Gastroesophageal sphincter (tissue), 4 donors: ENCODE data around the gene CATSPER4. TPM values are rescaled to one million over a fixed set of nuclear protein-coding genes. Genes with fewer than 3 reads are reported as not detected.

Experiments
- ATAC-seq: fragments of 150-250 bp; one replicate; pipeline ENCODE4 v1.9.1; 2016; ENCODE audit warnings: mild to moderate bottlenecking, moderate library complexity
- H3K27ac ChIP-seq, 4 donors: fragments of 200-600 bp; sonication (generic) in 3 of 4; 1 replicate in 3 of 4; 2 replicates in 1 of 4; pipeline ENCODE4 v1.5.1; 2016 to 2019
- H3K27me3 ChIP-seq: fragments of 200-600 bp; sonication (generic); one replicate; pipeline ENCODE4 v1.5.1; 2019
- H3K36me3 ChIP-seq, 2 donors: fragments of 200-600 bp; sonication (generic); one replicate each; pipeline ENCODE4 v1.5.1; 2019; ENCODE audit warnings: control low read depth in 1 of 2
- H3K4me1 ChIP-seq, 3 donors: fragments of 200-600 bp; sonication (generic); 1 replicate in 2 of 3; 2 replicates in 1 of 3; pipeline ENCODE4 v1.5.1; 2016 to 2019; ENCODE audit warnings: control low read depth in 2 of 3
- H3K4me3 ChIP-seq, 2 donors: fragments of 200-600 bp; sonication (generic); one replicate each; pipeline ENCODE4 v1.5.1; 2019; ENCODE audit warnings: mild to moderate bottlenecking in 1 of 2, moderate library complexity in 1 of 2
- H3K9me3 ChIP-seq, 3 donors: fragments of 200-600 bp; sonication (generic); one replicate each; pipeline ENCODE4 v1.5.1; 2017 to 2019; ENCODE audit warnings: control low read depth in 2 of 3
- CTCF ChIP-seq, 4 experiments: fragments of 200-600 bp in 2 of 4; fragments of 450-650 bp in 2 of 4; sonication (generic) in 1 of 4; IDR thresholded peaks; one replicate each; pipeline ENCODE4 v1.5.1; 2017 to 2019; ENCODE audit warnings: antibody characterized with exemption in 4 of 4, mild to moderate bottlenecking in 2 of 4, moderate library complexity in 2 of 4
- EP300 ChIP-seq: sonication (generic); formaldehyde crosslinking; IDR thresholded peaks from one replicate; pipeline ENCODE4 v1.6.1; 2017; ENCODE audit warnings: antibody characterized with exemption, mild to moderate bottlenecking
- POLR2A ChIP-seq, 2 donors: fragments of 450-650 bp; IDR thresholded peaks; one replicate each; pipeline ENCODE4 v1.6.1; 2017; ENCODE audit warnings: antibody characterized with exemption in 2 of 2, mild to moderate bottlenecking in 2 of 2, moderate library complexity in 1 of 2
- POLR2AphosphoS5 ChIP-seq: sonication (generic); formaldehyde crosslinking; IDR thresholded peaks from one replicate; pipeline ENCODE4 v1.6.1; 2017; ENCODE audit warnings: antibody characterized with exemption
- WGBS, 2 donors: methylation state at CpG; one replicate each; pipeline ENCODE4 v1.1.5; 2018; ENCODE audit warnings: low coverage in 1 of 2; 5-methylcytosine and 5-hydroxymethylcytosine counted together
- total RNA-seq, 4 donors: library from RNA; depleted of rRNA; stranded (reverse); fragments of >200 nt; gene quantifications; one replicate each; pipeline ENCODE4 v1.1.0, GENCODE V29; 2016

Gene CATSPER4
- total RNA-seq, 4 donors from 2014 or later = not detected

- H3K9me3 ChIP-seq = no peaks in the 10 kb centered on the region
- TF ChIP-seq POLR2A (IDR thresholded peaks at IDR 0.05) (no peak), EP300 (no peak), POLR2AphosphoS5 (no peak), CTCF (IDR thresholded peaks at IDR 0.05) (no peak)
- H3K4me1 ChIP-seq = no peaks in the 10 kb centered on the region
- H3K27me3 ChIP-seq = no peaks in the 10 kb centered on the region
- no peak for ATAC-seq
- 0 to 37% methylated on average over 1 to 3 of the region's 21 CpGs for WGBS, 2 donors
- H3K36me3 ChIP-seq = no peaks in the 10 kb centered on the region
- H3K27ac ChIP-seq = no peak within 1 kb of the TSS
- no peak within 1 kb of the TSS for H3K4me3 ChIP-seq
Observed at GRCh38 chr1:26177182-26177684, 13.2 kb upstream of the CATSPER4 start, which contains the start of gene CNKSR1. CNKSR1 (plus strand) TSS chr1:26177491; CDS start chr1:26177548, 57 bp downstream.

GRCh38 chr1:26180010-26180506, 10.3 kb upstream of the CATSPER4 start:
- 80 to 89% methylated on average over 2 to 3 of the region's 4 CpGs for WGBS, 2 donors
- Histone ChIP-seq H3K4me1 (no peaks in the 10 kb centered on the region), H3K27me3 (no peaks in the 10 kb centered on the region), H3K36me3 (no peaks in the 10 kb centered on the region), H3K9me3 (no peaks in the 10 kb centered on the region), H3K27ac (no peak overlapping the region), H3K4me3 (no peak overlapping the region)
- no peak for TF ChIP-seq EP300
- TF ChIP-seq CTCF (IDR thresholded peaks at IDR 0.05) = no peak
- TF ChIP-seq POLR2A (IDR thresholded peaks at IDR 0.05) = no peak
- no peak for TF ChIP-seq POLR2AphosphoS5
- no peak for ATAC-seq

GRCh38 chr1:26181586-26182382, 8.6 kb upstream of the CATSPER4 start:
- Histone ChIP-seq H3K36me3 (no peaks in the 10 kb centered on the region), H3K27ac (no peak overlapping the region), H3K9me3 (no peaks in the 10 kb centered on the region), H3K27me3 (no peaks in the 10 kb centered on the region), H3K4me3 (no peak overlapping the region), H3K4me1 (no peaks in the 10 kb centered on the region)
- 57 to 76% methylated on average over 3 of the region's 9 CpGs for WGBS, 2 donors
- TF ChIP-seq POLR2AphosphoS5 = no peak
- TF ChIP-seq EP300 = no peak
- no peak for TF ChIP-seq POLR2A (IDR thresholded peaks at IDR 0.05)
- TF ChIP-seq CTCF (IDR thresholded peaks at IDR 0.05) = no peak
- no peak for ATAC-seq

GRCh38 chr1:26182383-26182696, 8.1 kb upstream of the CATSPER4 start:
- no peak for ATAC-seq
- no peaks in the 10 kb centered on the region for H3K27me3 ChIP-seq
- H3K9me3 ChIP-seq = no peaks in the 10 kb centered on the region
- no peak overlapping the region for H3K4me3 ChIP-seq
- no peaks in the 10 kb centered on the region for H3K36me3 ChIP-seq
- H3K27ac ChIP-seq = no peak overlapping the region
- no peaks in the 10 kb centered on the region for H3K4me1 ChIP-seq
- WGBS, 2 donors = no CpG with 5 or more reads among the region's 7 CpGs
- TF ChIP-seq POLR2A (IDR thresholded peaks at IDR 0.05) (no peak), EP300 (no peak), POLR2AphosphoS5 (no peak), CTCF (IDR thresholded peaks at IDR 0.05) (no peak)

- no peaks in the 10 kb centered on the region for H3K9me3 ChIP-seq
- no peak overlapping the region for H3K27ac ChIP-seq
- no peaks in the 10 kb centered on the region for H3K36me3 ChIP-seq
- no CpG with 5 or more reads among the region's 7 CpGs for WGBS, 2 donors
- H3K4me1 ChIP-seq = no peaks in the 10 kb centered on the region
- no peak for ATAC-seq
- TF ChIP-seq POLR2A (IDR thresholded peaks at IDR 0.05) (no peak), CTCF (IDR thresholded peaks at IDR 0.05) (no peak), EP300 (no peak)
- H3K27me3 ChIP-seq = no peaks in the 10 kb centered on the region
- no peak overlapping the region for H3K4me3 ChIP-seq
Observed at GRCh38 chr1:26184086-26184485, 6.3 kb upstream of the CATSPER4 start.
